GM19438 (cell line): Measurements from ENCODE around the gene NKX2-4.
"Not testable (repeated sequence)": the region's sequence is repeated elsewhere in the genome, so short reads cannot be mapped to it uniquely, and the experiment has no call there.

Experiments
- ATAC-seq: cut with Tn5 transposase; IDR thresholded peaks from one replicate; pipeline ENCODE4 v1.9.1; 2021; ENCODE audit warnings: low read depth; ENCODE audit not compliant: unreplicated experiment

Gene NKX2-4

DNA sequence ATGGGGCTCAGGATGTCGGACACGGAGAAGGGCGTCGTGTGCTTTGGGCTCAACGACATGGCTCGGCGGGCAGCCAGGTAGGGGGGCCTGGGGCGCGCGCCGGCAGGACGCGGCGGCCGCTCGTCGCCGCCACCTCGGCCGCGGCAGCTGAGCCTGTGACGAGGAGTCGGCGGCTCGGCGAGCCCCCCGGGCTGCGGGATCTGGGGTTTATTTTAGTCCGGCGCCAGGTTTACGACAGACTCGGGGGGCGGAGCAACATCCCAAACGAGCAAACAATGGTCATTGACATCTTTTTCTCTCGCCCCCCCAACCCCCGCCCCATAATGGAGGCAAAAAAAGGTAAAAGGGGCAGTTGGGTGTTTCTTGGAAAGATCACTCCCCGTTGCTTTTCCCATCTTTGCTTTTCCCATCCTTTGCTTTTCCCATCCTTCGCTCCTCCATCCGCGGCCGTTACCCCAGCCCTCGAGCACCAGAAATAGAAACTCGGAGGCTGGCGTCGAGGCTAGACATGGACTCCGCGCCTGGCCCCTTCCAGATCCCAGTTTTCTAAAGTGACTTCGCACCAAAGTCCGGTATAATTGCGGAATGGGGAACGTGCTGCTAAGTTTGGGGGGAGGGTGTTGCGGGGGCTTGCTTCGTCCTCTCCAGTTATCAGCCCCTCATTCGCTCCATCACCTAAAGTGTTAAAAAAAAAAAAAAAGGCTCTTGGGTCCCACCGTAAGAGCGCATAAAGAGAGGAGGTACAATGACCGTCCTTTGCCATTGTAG lies at the start of gene NKX2-4:
Gene NKX2-4 (minus strand): TSS at position 186 of the 768 bp plus-strand sequence. CDS start 127 bp downstream, at position 59.
- no peak for ATAC-seq

DNA sequence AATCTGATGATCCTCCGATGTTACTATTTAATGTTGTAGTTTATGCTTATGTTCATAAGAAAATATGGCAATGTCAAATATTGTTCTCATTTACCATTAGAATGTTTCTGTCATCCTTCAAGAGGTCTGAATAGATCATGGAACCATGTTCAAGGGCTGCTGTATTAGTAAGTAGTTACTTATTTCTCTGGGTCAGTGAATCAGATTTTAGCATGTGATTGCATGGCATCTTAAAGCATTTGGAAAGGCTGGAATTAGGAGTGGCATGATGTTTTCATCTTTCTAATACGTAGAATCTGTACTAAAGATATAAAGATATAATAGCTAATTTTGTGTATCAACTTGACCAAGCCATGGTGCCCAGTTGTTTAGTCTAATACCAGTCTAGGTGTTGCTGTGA lies 40.5 kb upstream of the NKX2-4 start:
- no peak for ATAC-seq

DNA sequence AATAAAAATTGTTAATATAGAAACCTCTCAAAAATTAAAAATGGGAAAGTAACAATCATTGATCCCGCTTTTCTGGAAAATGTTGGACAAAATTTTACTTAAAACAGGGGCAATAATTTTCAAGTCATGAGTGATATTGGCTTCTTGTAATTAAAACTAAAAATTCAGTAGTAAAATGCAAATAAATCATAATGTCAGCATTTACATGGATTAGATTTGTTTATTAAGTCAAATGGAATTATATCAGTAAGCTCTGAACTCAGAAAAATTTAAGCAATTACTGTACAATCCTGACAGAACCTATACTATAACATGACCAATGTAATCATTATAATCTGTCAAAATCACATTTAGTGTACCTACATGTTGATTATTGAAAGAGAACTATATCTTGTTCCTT lies 39.9 kb upstream of the NKX2-4 start:
- no peak for ATAC-seq

DNA sequence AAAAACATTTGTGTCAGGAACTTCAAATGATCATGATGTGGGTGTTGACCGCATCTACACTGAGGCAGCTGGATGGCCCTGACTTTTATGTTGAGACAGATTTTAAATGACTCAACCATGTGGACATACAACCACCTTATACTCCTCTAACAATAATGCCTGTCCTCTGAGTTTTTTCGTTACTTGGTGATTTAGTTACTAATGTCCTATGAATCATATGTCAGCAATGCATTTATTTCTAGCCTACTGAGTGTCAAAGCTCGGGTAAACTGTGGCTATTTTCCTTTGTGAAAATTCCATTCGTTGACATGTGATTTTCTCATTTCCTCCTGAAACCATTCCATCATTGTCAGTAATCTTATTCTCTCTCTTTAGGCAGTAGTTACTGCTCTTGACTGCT lies 38.9 kb upstream of the NKX2-4 start:
- ATAC-seq: no peak

DNA sequence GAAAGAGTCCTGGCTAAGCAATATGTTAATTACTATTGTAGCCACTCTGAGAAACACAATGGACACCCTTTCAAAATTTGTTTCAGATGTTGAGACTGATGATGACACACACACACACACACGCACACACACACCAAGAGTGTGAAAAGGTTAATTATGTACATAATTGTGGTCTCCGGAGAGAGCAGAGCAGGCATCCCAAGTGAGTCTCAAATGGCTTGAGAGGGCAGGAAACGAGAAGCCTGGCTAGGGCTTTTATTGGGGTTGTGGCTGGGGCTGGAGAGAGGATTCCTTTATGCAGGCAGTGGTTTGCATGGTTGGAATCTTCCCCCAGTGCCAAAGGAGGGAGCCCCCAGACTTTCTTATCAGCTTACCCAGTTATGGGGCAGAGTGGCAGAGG lies 38.2 kb upstream of the NKX2-4 start:
- ATAC-seq: no peak

DNA sequence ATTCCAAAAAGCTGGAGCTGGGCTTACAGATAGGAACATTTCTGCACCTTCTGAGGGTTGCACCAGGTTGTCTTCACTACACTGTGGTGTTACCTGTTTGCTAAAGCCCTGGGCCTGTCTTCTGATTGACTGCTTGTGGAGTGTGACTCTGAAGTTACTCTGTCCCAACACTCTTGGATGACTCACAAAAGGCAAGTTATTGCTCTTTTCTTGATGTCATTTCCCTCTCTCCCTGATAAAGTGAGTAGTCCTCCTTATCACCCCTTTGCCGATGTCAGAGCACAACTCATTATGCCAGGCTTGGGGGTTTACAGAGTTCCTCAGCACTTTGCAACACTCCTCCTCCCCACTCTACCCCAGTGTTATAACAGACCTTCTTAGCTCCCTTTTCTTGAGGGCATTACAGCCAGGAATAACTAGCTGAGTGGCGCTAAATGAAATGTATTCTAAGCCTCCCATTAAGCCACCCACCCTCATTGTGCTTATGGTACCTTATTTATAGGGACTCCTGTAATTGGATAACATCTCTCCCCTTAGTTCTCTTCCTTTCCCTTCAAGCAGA lies 36.1 kb upstream of the NKX2-4 start:
- ATAC-seq: no peak

DNA sequence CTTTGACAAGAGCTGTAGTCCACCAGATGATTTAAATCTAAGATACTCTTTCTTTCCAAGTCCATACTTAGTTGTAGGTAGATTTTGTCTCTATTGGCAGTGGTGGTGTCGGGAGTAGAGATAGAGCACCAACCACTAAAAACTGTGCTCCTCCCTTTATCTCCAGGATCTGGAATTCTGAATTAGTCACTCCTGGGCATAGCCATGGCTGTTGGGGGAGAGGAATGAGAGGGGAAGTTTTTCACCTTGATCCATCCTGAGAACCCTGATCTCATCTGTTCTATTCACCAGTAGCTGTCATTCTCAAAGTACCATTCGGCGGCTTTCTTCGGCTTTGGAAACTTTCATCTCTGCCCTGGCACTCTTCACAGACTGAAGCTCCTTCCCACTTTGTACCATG lies 35.6 kb upstream of the NKX2-4 start:
- no peak for ATAC-seq

DNA sequence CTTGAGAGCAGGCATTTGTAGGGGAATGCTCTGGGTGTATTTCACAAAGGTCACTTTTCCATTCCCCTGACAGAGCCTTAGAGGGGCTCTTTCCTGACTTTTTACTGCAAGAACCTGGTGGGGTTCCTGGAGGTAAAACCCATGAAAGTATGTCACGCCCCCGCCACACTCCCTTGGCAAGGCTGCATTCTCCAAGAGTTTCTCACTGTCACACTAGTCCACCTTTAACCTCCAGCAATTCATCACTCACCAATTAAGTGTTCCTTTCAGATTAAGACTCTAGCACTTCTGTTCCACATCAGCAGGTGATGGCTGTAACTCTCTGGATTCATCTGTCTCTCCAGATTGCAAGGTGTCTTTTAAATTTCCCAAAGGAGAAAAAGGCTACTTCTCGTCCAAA lies 32.7 kb upstream of the NKX2-4 start:
- no peak for ATAC-seq

DNA sequence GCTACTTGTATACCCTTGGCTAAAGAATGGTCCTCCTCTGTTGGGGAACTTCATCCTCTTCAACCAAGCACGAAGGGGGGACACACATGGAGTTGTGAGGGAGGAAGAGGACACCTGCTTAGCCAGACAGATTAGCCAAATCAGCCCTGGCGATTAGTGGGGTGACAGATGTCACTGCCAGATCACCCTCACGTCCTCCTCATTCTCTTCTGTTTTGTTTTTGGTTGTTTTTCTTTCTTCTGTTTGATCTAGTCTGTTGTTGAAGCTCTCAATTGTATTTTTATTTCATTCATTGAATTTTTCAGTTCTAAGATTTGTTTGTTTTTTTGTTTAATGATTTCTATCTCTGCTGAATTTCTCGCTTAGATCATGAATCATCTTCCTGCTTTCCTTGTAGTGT lies 27.5 kb upstream of the NKX2-4 start:
- ATAC-seq: no peak

DNA sequence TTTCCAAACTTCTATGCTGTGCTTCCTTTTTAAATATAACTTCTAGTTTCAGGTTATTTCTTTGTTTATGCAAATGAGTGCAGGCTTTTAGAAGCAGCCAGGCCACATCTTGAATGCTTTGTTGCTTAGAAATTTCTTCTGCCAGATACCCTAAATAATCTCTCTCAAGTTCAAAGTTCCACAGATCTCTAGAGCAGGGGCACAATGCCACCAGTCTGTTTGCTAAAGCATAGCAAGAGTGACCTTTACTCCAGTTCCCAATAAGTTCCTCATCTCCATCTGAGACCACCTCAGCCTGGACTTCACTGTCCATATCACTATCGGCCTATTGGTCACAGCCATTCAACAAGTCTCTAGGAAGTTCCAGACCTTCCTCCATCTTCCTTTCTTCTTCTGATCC lies 26.4 kb upstream of the NKX2-4 start:
- not testable (repeated sequence) for ATAC-seq

DNA sequence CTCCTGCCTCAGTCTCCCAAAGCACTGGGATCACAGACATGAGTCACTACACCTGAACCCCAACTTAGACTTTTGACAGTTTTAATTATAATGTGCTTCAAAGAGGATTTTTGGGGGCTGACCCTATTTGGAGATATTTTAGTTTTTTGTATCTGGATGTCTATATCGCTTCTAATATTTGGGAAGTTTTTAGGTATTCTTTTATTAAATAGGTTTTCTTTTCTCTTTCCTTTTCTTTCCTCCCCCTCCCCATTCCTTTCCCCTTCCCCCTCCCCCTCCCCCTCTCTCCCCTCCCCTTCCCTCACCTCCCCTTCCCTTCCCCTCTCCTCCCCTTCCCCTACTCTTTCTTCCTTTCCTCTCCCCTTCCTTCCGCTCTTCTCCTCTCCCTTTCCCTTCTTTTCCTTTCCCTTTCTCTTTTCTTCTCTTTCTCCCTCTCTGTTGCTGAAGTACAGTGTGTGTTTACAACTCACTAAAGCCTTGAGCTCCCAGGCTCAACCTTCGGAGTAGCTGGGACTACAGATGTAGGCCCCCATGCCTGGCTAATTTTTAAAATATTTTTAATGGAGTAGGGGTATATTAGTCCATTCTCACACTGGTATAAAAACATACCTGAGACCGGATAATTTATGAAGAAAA lies 24.4 kb upstream of the NKX2-4 start:
- no peak for ATAC-seq

DNA sequence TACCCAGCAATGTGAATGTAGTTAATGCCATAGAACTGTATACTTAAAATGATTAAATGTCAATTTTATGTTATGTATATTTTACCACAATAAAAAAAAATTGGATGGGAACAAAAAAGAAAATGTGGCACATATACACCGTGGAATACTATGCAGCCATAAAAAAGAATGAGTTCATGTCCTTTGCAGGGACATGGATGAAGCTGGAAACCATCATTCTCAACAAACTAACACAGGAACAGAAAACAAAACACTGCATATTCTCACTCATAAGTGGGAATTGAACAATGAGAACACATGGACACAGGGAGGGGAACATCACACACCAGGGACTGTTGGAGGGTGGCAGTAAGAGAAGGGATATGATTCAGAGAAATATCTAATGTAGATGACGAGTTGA lies 21.8 kb upstream of the NKX2-4 start:
- ATAC-seq: not testable (repeated sequence)

DNA sequence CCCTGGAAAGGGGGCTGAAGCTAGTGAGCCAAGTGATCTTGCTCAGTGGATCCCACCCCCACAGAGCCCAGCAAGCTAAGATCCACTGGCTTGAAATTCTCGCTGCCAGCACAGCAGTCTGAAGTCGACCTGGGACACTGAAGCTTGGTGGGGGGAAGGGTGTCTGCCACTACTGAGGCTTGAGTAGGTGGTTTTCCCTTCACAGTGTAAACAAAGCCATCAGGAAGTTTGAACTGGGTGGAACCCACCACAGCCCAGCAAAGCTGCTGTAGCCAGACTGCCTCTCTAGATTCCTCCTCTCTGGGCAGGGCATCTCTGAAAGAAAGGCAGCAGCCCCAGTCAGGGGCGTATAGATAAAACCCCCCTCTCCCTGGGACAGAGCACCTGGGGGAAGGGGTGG lies 16.7 kb upstream of the NKX2-4 start:
- ATAC-seq: not testable (repeated sequence)

DNA sequence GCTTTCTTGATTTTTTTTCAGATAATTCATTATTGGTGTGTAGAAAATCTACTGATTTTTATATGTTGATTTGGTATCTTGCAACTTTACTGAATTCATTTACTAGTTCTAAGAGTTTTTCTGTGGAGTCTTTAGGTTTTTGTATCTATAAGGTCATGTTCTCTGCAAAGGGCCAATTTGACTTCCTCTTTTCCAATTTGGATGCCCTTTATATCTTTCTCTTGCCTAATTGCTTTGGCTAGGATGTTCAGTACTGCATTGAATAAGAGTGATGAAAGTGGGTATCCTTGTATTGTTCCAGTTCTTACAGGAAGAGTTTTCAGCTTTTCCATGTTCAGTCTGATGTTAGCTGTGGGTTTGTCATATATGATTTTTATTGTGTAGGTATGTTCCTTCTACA lies 14.4 kb upstream of the NKX2-4 start:
- no peak for ATAC-seq

DNA sequence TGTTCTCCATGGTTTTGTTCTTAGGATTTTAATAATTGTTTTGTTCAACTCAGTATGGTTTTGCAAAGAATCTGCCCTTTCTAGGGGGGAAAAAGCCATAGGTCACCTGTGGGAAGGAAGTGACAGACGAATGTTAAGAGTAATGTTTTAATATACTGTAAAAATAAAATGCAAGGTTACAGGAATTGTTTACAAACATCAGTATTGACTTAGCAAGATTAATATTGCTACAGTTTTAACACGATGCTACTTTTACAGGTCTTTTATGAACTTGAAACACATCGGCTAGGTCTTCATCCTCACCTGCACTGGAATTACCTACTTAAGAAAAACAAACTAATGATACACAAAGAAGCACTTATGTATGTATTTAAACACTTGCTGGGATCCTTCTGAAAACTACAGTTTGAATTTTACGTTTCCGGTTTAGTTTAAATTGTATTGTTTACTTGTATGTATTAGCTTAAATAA lies 1.7 kb upstream of the NKX2-4 start:
- ATAC-seq: no peak

DNA sequence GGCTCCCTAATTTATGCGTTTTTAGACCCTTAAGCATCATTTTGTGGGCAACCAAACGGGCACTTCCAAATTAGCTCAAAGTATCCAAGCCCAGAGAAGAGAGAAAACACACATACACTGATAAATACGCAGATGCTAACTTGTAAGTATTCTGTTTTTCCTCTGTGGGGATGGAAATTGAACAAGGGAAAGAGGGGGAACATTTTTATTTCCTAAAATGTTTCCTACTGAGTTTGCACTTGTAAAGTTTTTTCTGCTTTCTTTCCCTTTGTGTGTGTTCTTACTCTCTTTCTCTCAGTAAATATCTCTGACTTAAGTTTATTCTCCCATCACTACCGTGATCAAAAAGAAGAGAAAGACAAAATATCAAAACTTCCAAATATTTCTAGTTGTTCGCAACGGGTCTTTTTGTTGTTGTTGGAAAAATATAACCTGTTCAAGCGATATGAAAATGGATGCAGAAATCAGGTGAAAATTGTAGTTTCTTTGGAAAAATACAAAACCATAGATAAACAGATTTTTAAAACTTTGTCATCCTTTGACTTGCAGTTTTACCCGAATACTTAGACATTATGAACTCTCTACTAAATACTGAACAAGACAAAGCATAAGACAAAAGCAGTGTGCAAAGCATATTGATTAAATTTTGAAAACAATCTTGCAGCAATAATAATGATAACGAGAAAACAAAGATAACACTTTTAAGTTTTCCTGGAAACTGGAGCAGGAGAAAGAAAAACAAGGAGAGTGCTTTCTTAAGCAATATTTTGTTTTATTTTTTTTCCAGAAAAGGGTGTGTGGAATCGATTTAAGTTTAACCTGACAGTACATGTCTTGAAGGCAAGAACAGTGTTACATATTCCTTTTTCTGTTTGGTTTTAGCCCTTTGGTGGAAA lies 1.0 kb upstream of the NKX2-4 start:
- no peak for ATAC-seq

DNA sequence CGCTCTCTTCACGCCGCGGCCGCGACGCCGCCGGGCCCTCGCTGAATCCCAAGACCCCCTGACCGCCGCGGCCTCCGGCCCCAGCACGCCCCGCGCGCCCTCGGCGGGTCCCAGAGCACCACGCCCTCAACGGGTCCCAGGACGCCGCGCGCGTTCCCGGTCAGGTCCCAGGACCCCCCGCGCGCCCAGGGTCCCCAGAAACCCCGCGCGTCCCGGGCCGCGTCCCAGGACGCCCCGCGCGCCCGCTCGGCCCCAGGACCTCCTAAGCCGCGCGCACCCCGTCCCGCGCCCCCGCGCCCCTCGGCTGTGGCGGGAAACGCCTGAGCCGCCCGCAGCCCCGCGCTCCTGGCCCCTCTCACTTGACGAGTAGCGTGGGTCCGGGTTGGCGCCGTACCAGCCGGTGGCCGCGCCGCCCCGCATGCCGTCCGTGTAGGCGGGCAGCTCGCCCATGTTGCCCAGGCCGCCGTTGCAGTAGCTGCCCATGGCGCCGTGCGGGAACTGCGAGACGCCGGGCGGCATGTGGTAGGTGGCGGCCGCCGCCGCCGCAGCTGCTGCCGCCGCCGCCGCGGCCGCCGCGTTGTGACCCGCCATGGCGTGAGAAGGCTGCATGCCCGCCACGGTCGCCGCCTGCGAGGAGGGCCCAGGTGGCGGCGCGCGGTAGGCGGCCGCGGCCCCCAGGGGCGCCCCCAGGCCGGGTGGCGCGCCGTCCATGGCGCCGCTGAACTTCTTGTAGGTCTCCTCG lies 556 bp downstream of the NKX2-4 start:
- no peak for ATAC-seq

DNA sequence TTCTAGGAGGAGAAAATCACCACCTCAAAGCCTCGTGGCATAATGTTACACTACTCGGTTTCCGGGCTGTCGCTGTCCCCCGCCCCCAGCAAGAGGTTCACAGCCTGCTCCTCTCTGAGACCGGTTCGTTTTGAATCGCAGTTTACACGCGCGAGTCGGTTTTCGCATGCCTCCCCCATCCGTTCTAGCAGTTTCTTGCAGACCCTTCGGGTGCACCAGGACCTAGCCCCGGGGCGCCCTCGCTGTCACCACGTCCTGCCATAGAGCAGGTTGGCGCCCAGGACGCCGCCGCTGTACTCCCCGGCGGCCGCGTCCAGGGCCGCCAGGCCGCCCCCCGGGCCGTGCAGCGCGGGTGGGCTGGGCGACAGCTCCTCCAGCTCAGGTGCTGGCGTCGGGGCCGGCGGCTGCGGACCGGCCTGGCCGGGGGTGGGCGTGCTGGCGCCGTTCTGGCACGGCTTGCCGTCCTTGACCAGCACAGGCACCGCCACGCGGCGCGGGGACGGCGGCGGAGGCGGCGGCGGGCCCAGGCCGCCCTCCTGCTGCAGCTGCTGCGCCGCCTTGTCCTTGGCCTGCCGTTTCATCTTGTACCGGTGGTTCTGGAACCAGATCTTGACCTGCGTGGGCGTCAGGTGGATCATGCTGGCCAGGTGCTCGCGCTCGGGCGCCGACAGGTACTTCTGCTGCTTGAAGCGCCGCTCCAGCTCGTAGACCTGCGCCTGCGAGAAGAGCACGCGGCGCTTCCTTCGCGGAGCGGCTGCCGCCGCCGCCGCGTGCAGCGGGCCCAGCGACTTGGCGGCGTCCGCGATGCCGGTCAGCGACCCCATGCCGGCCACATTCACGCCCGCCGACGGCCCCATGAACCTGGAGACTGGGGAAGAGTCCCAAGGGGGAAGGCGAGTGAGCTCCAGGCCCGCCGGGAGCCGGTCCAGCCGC lies 1.4 kb downstream of the NKX2-4 start:
- no peak for ATAC-seq

DNA sequence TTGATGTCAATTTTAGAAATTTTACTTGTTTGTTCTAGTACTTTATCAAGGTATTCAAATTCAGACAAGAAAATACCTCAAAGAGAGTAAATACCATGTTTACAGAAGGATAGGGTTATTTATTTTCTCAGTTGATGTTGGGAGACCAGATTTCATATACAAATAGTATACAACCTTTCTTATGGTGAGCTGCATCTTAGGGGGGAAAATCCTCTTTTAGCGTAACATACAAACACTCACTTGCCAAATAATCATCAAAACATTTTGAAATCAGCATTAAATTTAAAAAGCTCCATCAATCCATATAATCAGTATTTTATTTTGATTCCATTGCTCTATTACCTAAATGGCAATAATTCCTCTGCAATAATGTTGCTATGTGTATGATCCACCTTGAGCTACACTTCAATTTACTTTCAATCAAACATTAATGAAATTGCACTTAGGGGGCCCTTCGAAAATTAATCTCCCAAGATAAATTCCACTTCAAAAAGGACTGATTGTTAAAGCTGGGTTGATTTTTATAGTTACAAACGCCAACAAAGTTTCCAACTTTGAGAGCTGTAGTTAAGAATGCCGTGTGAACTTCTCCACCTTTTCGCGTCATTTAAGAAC lies 2.2 kb downstream of the NKX2-4 start:
- ATAC-seq: no peak
